GM23338 (cell line): ENCODE measurements around the gene TIA1. TPM values are rescaled to one million over a fixed set of nuclear protein-coding genes. Genes with fewer than 3 reads are reported as not detected.

Source experiments
- ATAC-seq: fragments of 200-7000 bp; cut with Tn5 transposase; 3 replicates; pipeline ENCODE4 v1.9.1; 2020
- DNase-seq: peaks from one replicate; pipeline ENCODE4 v3.0.0-alpha.2; 2015; ENCODE audit warnings: low spot score
- H2AFZ ChIP-seq: fragments of 200-600 bp; sonication (generic); 2 replicates; pipeline ENCODE4 v1.8.0; 2016; ENCODE audit warnings: antibody characterized with exemption, mild to moderate bottlenecking, moderate library complexity
- H3F3A ChIP-seq: fragments of 200-600 bp; sonication (generic); replicated peaks from 2 replicates; pipeline ENCODE4 v1.8.0; 2017; ENCODE audit warnings: antibody characterized with exemption, mixed run types, low read depth
- H3K27ac ChIP-seq: fragments of 200-600 bp; sonication (generic); 2 replicates; pipeline ENCODE4 v1.6.1; 2016; ENCODE audit warnings: low read depth
- H3K27me3 ChIP-seq: fragments of 200-600 bp; sonication (generic); 2 replicates; pipeline ENCODE4 v1.8.0; 2016; ENCODE audit warnings: mild to moderate bottlenecking, mixed run types, moderate library complexity; ENCODE audit not compliant: insufficient read depth
- H3K36me3 ChIP-seq: fragments of 200-600 bp; sonication (generic); 2 replicates; pipeline ENCODE4 v1.8.0; 2016; ENCODE audit warnings: mild to moderate bottlenecking; ENCODE audit not compliant: insufficient read depth
- H3K4me1 ChIP-seq: fragments of 200-600 bp; sonication (generic); 2 replicates; pipeline ENCODE4 v1.8.0; 2016; ENCODE audit warnings: mild to moderate bottlenecking, moderate library complexity; ENCODE audit not compliant: insufficient read depth
- H3K4me2 ChIP-seq: fragments of 200-600 bp; sonication (generic); 2 replicates; pipeline ENCODE4 v1.7.1; 2017; ENCODE audit warnings: mixed run types
- H3K4me3 ChIP-seq: fragments of 200-600 bp; sonication (generic); 2 replicates; pipeline ENCODE4 v1.6.1; 2016; ENCODE audit warnings: mixed run types
- H3K79me2 ChIP-seq: fragments of 200-600 bp; sonication (generic); replicated peaks from 2 replicates; pipeline ENCODE4 v1.8.0; 2017; ENCODE audit warnings: mild to moderate bottlenecking; ENCODE audit not compliant: insufficient read depth
- H3K9me2 ChIP-seq: fragments of 200-600 bp; sonication (generic); 2 replicates; pipeline ENCODE4 v1.8.0; 2017; ENCODE audit not compliant: insufficient read depth
- H4K20me1 ChIP-seq: fragments of 200-600 bp; sonication (generic); replicated peaks from 2 replicates; pipeline ENCODE4 v1.8.0; 2017; ENCODE audit warnings: mild to moderate bottlenecking; ENCODE audit not compliant: insufficient read depth
- H3K27ac Mint-ChIP-seq: 2 replicates; pipeline ENCODE4 v1.8.0; 2020; ENCODE audit warnings: inconsistent platforms, mild to moderate bottlenecking, moderate library complexity, mixed read lengths
- H3K27me3 Mint-ChIP-seq: 3 replicates; pipeline ENCODE4 v1.8.0; 2022; ENCODE audit warnings: low read depth, mild to moderate bottlenecking, moderate library complexity, mixed read lengths, inconsistent platforms; ENCODE audit not compliant: insufficient read depth, poor library complexity
- H3K36me3 Mint-ChIP-seq: 3 replicates; pipeline ENCODE4 v1.8.0; 2021; ENCODE audit warnings: low read depth, mild to moderate bottlenecking, inconsistent platforms, moderate library complexity, mixed read lengths
- H3K4me1 Mint-ChIP-seq: 3 replicates; pipeline ENCODE4 v1.8.0; 2020; ENCODE audit warnings: mild to moderate bottlenecking, inconsistent platforms, mixed read lengths
- H3K4me3 Mint-ChIP-seq: 3 replicates; pipeline ENCODE4 v1.8.0; 2021; ENCODE audit warnings: moderate library complexity, mild to moderate bottlenecking, inconsistent platforms, mixed read lengths
- H3K9me3 Mint-ChIP-seq: 3 replicates; pipeline ENCODE4 v1.8.0; 2020; ENCODE audit warnings: moderate library complexity, mild to moderate bottlenecking, inconsistent platforms, mixed read lengths
- CREB1 ChIP-seq: fragments of 250-450 bp; sonication (Bioruptor Pico); IDR thresholded peaks from 2 replicates; pipeline ENCODE4 v1.5.0; 2020; ENCODE audit warnings: low read depth, mild to moderate bottlenecking, moderate library complexity
- CTCF ChIP-seq, 2 experiments: fragments of 200-600 bp in 1 of 2; sonication (generic) in 1 of 2; conservative IDR thresholded peaks; 2 replicates each; pipeline versions ENCODE4 v1.5.1 to v1.6.1; 2016 to 2017; ENCODE audit warnings: antibody characterized with exemption in 2 of 2, low read depth in 2 of 2, mild to moderate bottlenecking in 2 of 2, moderate library complexity in 1 of 2
- ETS1 ChIP-seq: IDR thresholded peaks from 2 replicates; pipeline ENCODE4 v1.6.1; 2016; ENCODE audit warnings: antibody characterized with exemption
- EZH2 ChIP-seq: fragments of 200-600 bp; sonication (generic); IDR thresholded peaks from one replicate; pipeline ENCODE4 v1.8.0; 2017; ENCODE audit warnings: antibody characterized with exemption, mild to moderate bottlenecking, low read depth; ENCODE audit not compliant: unreplicated experiment
- EZH2phosphoT487 ChIP-seq: fragments of 200-600 bp; sonication (generic); IDR thresholded peaks from one replicate; pipeline ENCODE4 v1.8.1; 2018; ENCODE audit warnings: antibody characterized with exemption; ENCODE audit not compliant: unreplicated experiment
- JUNB ChIP-seq: IDR thresholded peaks from one replicate; pipeline ENCODE4 v1.6.1; 2016; ENCODE audit warnings: antibody characterized with exemption; ENCODE audit not compliant: unreplicated experiment
- NANOG ChIP-seq: IDR thresholded peaks from 2 replicates; pipeline ENCODE4 v1.6.1; 2016; ENCODE audit warnings: antibody characterized with exemption, borderline replicate concordance
- POLR2AphosphoS5 ChIP-seq: IDR thresholded peaks from 2 replicates; pipeline ENCODE4 v1.6.1; 2016; ENCODE audit warnings: antibody characterized with exemption, low read depth
- REST ChIP-seq: IDR thresholded peaks from one replicate; pipeline ENCODE4 v1.6.1; 2018; ENCODE audit warnings: antibody characterized with exemption; ENCODE audit not compliant: unreplicated experiment
- STAT1 ChIP-seq: IDR thresholded peaks from one replicate; pipeline ENCODE4 v1.6.1; 2016; ENCODE audit warnings: antibody characterized with exemption; ENCODE audit not compliant: unreplicated experiment
- ZNF114 ChIP-seq: fragments of 250-450 bp; sonication (Bioruptor Pico); IDR thresholded peaks from 2 replicates; pipeline ENCODE4 v1.5.0; 2020; ENCODE audit warnings: mild to moderate bottlenecking, moderate library complexity
- ZNF331 ChIP-seq: fragments of 250-450 bp; sonication (Bioruptor Pico); IDR thresholded peaks from 2 replicates; pipeline ENCODE4 v1.5.0; 2020; ENCODE audit warnings: low read depth, mild to moderate bottlenecking, moderate library complexity
- ZNF462 ChIP-seq: fragments of 250-450 bp; sonication (Bioruptor Pico); IDR thresholded peaks from 2 replicates; pipeline ENCODE4 v1.5.0; 2020; ENCODE audit warnings: mild to moderate bottlenecking, moderate library complexity
- polyA plus RNA-seq: library from polyadenylated mRNA; unstranded; fragments of >200 nt; fragmentation: Nextera tagmentation; extraction: Ambion mirVana; gene quantifications from 2 replicates; pipeline ENCODE4 v1.2.1, GENCODE V29; 2016
- total RNA-seq: library from RNA; depleted of rRNA; stranded (reverse); fragments of >200 nt; shearing (Covaris generic); gene quantifications from 2 replicates; pipeline ENCODE4 v1.2.3, GENCODE V29; 2014

Gene TIA1
- total and polyA plus RNA-seq, 2 experiments from 2014 or later = 130 to 179 TPM

- DNase-seq (no peak), ATAC-seq (no peak)
- Histone ChIP-seq H4K20me1 (peaks cover 19% of the 10 kb centered on the region), H3K9me2 (no peaks in the 10 kb centered on the region), H2AFZ (no peak overlapping the region), H3K27ac (peak overlapping the region; percentile 99), H3K36me3 (no peaks in the 10 kb centered on the region), H3K27me3 (no peaks in the 10 kb centered on the region), H3K4me3 (peak overlapping the region; percentile 80), H3K79me2 (peaks cover 57% of the 10 kb centered on the region), H3F3A (no peaks in the 10 kb centered on the region), H3K4me2 (peak overlapping the region; percentile 87), H3K4me1 (peaks cover 19% of the 10 kb centered on the region)
- Mint-ChIP-seq H3K27ac (peak overlapping the region; percentile 100), H3K4me1 (peaks cover 24% of the 10 kb centered on the region), H3K9me3 (peaks cover 9% of the 10 kb centered on the region), H3K4me3 (peak overlapping the region; percentile 98), H3K36me3 (peaks cover 33% of the 10 kb centered on the region), H3K27me3 (peaks cover 20% of the 10 kb centered on the region)
- no peak for TF ChIP-seq NANOG
- no peak for TF ChIP-seq REST
- TF ChIP-seq ZNF462 (CRISPR knock-in tag) = no peak
- no peak for TF ChIP-seq CREB1 (CRISPR knock-in tag)
- no peak for TF ChIP-seq CTCF (conservative IDR thresholded peaks at IDR 0.05; ENCODE audit: low read depth in 2 of 2)
- no peak for TF ChIP-seq POLR2AphosphoS5
- no peak for TF ChIP-seq EZH2phosphoT487
- TF ChIP-seq ETS1 = no peak
- no peak for TF ChIP-seq STAT1
- TF ChIP-seq JUNB = no peak
- TF ChIP-seq ZNF331 (CRISPR knock-in tag) = no peak
- TF ChIP-seq EZH2 = no peak
- no peak for TF ChIP-seq ZNF114 (CRISPR knock-in tag)
Measured at GRCh38 chr2:70247364-70248180, 856 bp downstream of the TIA1 start.
